ENCODE results near the gene MS4A8.

MS4A8 gene

DNA sequence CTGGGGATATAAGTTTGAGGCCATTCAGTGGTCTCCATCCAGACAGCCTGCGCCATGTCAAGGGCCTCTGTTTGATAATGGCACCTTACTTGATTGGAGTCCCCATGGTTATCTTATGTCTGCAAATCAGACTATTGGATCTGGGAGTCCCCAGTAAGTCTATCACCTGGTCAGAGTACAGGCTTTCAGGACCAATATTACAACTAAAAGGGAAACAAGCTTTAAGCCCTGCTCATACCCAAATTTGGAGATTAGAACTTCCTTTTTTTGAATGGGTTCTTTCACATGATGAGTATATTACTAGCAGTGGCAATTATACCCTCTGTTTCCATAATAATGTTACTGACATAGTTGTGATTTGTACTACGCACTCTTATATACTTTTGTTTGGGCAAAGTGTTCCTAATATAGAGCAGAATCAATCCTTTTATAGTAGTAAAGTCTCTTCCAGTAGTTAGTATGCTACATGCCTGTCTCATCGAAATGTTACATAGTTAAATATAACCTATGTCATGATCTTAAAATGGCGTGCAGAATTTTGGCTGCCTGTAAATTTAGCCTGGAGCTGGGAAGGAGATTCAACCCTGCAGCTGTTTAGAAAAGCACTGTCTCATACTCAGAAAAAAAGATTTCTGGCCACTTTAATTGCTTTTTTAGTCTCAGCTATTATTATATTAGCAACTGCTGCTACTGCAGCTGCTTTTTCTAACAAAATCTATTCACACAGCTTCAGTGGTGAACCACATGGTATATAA lies 62.2 kb downstream of the MS4A8 start:
- Histone ChIP-seq H3K27ac (no peak overlapping the region), H3K9me3 (peaks cover 0 to 2% (median 0%) of the 10 kb centered on the region in 3 donors), H3K27me3 (peaks cover 0 to 23% of the 10 kb centered on the region in 2 donors), H3K4me3 (no peak overlapping the region), H3K4me1 (no peaks in the 10 kb centered on the region), H3K36me3 (no peaks in the 10 kb centered on the region)
- TF ChIP-seq, protein P1, sequence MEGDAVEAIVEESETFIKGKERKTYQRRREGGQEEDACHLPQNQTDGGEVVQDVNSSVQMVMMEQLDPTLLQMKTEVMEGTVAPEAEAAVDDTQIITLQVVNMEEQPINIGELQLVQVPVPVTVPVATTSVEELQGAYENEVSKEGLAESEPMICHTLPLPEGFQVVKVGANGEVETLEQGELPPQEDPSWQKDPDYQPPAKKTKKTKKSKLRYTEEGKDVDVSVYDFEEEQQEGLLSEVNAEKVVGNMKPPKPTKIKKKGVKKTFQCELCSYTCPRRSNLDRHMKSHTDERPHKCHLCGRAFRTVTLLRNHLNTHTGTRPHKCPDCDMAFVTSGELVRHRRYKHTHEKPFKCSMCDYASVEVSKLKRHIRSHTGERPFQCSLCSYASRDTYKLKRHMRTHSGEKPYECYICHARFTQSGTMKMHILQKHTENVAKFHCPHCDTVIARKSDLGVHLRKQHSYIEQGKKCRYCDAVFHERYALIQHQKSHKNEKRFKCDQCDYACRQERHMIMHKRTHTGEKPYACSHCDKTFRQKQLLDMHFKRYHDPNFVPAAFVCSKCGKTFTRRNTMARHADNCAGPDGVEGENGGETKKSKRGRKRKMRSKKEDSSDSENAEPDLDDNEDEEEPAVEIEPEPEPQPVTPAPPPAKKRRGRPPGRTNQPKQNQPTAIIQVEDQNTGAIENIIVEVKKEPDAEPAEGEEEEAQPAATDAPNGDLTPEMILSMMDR (IDR thresholded peaks at IDR 0.05): no peak
- intact Hi-C loops (cut with DNase I; ENCODE audit: low total_unique reads): no loop called here
- DNase-seq: peak in 1 of 2 donors; percentile 9

DNA sequence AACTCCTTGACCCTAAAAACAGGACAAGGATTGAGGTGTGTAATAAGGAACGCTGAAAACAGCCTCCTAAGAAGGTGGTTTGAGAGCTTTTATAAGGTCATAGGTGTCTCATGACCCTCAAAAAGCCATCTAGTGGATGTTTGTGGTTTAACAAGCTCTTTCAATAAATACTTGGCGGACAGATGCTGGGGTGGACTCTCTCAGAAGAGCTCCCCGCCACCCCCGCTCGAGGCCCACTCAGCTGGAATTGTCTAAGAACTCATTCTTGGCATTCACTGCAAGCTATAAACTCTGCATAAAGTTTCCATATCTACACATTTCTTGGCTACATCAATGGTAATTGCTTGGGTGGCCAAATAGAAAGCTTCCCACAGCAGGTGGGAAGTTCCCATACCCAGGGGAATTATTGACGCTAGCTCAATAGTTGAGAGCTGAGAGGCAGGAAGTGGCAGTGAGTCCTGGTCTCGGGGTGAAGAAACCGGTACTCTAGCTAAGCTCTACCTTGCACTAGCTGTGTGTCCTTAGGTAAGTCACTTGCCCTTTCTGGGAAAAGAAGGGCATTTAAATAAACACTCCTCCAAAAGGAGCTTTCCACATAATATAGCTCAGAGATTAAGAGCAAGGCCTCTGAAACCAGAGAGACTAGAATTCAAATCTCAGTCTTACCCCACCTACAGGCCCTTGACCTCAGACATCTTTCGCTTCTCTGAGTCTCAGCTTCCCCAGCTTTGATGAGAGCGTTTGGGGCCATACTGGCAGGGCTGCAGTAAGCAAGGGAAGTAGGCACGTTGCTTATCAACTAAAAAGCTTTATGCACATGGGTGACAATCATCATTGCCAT lies 63.7 kb downstream of the MS4A8 start:
- no peak overlapping the region for H3K27ac ChIP-seq
- no peak overlapping the region for H3K4me3 ChIP-seq
- intact Hi-C loops (cut with DNase I; ENCODE audit: low total_unique reads): no loop called here

DNA sequence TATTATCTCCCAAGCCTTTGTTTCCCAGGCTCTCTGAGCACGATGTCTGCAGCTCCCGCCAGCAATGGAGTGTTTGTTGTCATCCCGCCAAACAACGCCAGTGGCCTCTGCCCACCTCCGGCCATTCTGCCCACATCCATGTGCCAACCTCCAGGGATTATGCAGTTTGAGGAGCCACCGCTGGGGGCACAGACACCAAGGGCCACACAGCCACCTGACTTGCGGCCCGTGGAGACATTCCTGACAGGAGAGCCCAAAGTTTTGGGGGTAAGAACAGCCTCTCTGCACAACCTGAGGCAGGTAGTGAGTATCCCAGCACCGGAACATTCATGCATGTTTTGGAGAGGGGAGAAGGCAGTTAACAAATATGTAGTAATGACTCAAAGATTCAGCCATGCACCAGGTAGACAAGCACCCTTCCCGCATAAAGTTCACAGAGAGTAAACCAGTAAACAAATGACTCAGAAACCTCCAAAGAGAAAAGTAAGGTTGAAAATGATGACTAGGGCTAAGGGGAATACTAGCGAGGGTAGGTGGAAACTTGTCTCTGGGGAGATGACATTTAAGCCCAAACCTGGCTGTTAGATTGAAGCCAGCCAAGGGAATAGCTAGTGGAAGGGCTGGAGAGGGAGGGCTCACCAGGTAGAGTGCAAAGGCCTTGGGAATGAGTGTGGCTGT lies 64.4 kb downstream of the MS4A8 start:
- intact Hi-C loops (cut with DNase I; ENCODE audit: low total_unique reads): no loop called here
- no peaks in the 10 kb centered on the region for H3K9me3 ChIP-seq
- DNase-seq: peak; percentile 11 to 49
- no peaks in the 10 kb centered on the region for H3K4me1 ChIP-seq
- H3K36me3 ChIP-seq: no peaks in the 10 kb centered on the region
- H3K4me3 ChIP-seq: no peak overlapping the region
- H3K27ac ChIP-seq: no peak overlapping the region
- TF ChIP-seq, protein P1 (IDR thresholded peaks at IDR 0.05): no peak
- peaks cover 0 to 40% of the 10 kb centered on the region in 2 donors for H3K27me3 ChIP-seq

More for the DNA sequence above, 63.7 kb downstream of the MS4A8 start:
- peak; percentile 3 to 11 for DNase-seq
- Histone ChIP-seq H3K27me3 (peaks cover 0 to 36% of the 10 kb centered on the region in 2 donors), H3K36me3 (no peaks in the 10 kb centered on the region), H3K4me1 (no peaks in the 10 kb centered on the region), H3K9me3 (no peaks in the 10 kb centered on the region)
- TF ChIP-seq, protein P1 (IDR thresholded peaks at IDR 0.05): no peak

DNA sequence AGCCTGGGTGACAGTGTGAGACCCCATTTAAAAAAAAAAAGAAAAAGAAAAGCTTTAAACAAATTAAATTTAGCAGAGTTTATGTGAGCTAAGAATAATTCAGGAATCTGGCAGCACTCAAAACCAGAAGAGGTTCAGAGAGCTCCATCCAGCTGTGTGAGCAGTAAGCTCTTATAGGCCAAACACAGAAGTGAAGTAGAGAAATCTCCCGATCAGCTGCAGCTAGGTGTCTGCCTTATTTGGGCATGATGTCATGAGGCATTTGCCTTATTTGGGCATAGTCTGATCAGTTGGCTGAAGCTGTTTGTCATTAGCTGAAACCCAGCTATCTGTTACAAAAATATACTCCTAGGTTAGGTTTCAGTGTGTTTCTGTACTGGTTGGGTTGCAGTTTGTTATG lies 65.5 kb downstream of the MS4A8 start:
- TF ChIP-seq, protein P1 (IDR thresholded peaks at IDR 0.05): no peak
- no peak for DNase-seq
- Histone ChIP-seq H3K4me1 (no peaks in the 10 kb centered on the region), H3K9me3 (no peaks in the 10 kb centered on the region), H3K27ac (no peak overlapping the region), H3K27me3 (peaks cover 0 to 50% of the 10 kb centered on the region in 2 donors), H3K36me3 (no peaks in the 10 kb centered on the region), H3K4me3 (no peak overlapping the region)
- intact Hi-C loops (cut with DNase I; ENCODE audit: low total_unique reads): no loop called here

DNA sequence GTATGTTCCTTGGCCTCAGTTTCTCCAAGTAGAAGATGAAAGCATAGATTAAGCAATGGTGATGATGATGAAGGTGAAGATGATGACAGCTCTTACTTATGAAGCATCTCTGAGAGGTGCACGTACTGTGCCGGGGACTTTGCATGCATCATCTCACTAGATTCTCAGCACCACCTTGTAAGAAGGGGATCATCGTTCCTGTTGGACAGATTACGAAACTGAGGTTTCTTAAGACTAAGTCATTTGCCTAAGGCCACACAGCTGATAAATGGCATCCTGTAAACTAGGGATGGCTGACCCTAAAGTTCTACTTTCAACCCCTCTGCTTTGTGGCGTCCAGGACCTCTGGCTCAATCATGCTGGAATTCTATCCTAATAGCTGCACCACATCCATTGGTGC lies 65.9 kb downstream of the MS4A8 start:
- Histone ChIP-seq H3K4me1 (no peaks in the 10 kb centered on the region), H3K9me3 (no peaks in the 10 kb centered on the region), H3K4me3 (no peak overlapping the region), H3K27ac (no peak overlapping the region), H3K36me3 (no peaks in the 10 kb centered on the region), H3K27me3 (peaks cover 0 to 51% of the 10 kb centered on the region in 2 donors)
- DNase-seq: peak in 1 of 2 donors; percentile 11
- TF ChIP-seq, protein P1 (IDR thresholded peaks at IDR 0.05): no peak
- intact Hi-C loops (cut with DNase I; ENCODE audit: low total_unique reads): no loop called here

All from tibial artery (tissue), 4 donors.